ENCODE measurements around the gene TNFRSF9. TPM values are rescaled to one million over a fixed set of nuclear protein-coding genes. Genes with fewer than 3 reads are reported as not detected.

The TNFRSF9 gene
- total RNA-seq, 1 experiment from 2014 or later: 0.23 TPM

DNA sequence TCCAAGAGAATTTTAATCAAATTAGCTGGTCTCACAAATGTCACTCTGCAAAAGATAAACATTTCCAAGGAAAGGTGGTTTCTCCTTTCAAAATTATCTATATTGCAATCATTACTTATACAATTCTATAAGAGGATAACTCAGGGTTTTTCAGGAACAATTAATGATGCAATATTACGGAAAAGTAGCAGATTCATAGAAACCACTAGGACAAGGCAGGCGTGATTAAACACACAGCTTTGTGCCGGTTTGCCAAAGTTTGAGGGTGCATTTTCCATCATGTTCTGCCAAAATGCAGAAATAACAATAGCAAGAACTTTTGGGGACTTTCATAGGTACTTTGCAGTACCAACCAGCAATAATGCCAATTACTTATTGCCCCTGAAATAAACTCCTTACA is 605 bp downstream of the TNFRSF9 start:
- intact Hi-C loops (cut with micrococcal nuclease; ENCODE audit: unreplicated experiment) (no loop called here), in situ Hi-C loops (cut with HindIII; ENCODE audit: low pct_unique_long_range_greater_than_20kb, low sequenced_read_pairs) (no loop called here)
- Histone ChIP-seq H3K4me3 (ENCODE audit: low read depth in 2 of 2, low read length in 2 of 2) (no peak overlapping the region), H3K4me1 (ENCODE audit: control insufficient read depth, insufficient read depth, low read length) (0 out of 2 replicates have a peak, but pooled peaks cover 3% of the 10 kb centered on the region), H3K36me3 (ENCODE audit: control insufficient read depth, insufficient read depth, low read length) (no peaks in the 10 kb centered on the region), H3K27me3 (ENCODE audit: control insufficient read depth, insufficient read depth, low read length) (peaks cover 5% of the 10 kb centered on the region), H3K27ac (ENCODE audit: low read length) (no peak overlapping the region), H3K9me3 (ENCODE audit: control insufficient read depth, insufficient read depth, low read depth, low read length) (no peaks in the 10 kb centered on the region)
- ChIA-PET POLR2A (interaction anchor here (1.1 kb wide), 1 partner anchor 17 kb away, joined by 8 read pairs; no protein-coding TSS in a partner anchor), CTCF (no interaction called here)
- DNase-seq (ENCODE audit: low read depth, low spot score) (no peak), ATAC-seq (no peak)
- no TSS peak for BruUV-seq (replicated peaks)
- TF ChIP-seq, protein P1, sequence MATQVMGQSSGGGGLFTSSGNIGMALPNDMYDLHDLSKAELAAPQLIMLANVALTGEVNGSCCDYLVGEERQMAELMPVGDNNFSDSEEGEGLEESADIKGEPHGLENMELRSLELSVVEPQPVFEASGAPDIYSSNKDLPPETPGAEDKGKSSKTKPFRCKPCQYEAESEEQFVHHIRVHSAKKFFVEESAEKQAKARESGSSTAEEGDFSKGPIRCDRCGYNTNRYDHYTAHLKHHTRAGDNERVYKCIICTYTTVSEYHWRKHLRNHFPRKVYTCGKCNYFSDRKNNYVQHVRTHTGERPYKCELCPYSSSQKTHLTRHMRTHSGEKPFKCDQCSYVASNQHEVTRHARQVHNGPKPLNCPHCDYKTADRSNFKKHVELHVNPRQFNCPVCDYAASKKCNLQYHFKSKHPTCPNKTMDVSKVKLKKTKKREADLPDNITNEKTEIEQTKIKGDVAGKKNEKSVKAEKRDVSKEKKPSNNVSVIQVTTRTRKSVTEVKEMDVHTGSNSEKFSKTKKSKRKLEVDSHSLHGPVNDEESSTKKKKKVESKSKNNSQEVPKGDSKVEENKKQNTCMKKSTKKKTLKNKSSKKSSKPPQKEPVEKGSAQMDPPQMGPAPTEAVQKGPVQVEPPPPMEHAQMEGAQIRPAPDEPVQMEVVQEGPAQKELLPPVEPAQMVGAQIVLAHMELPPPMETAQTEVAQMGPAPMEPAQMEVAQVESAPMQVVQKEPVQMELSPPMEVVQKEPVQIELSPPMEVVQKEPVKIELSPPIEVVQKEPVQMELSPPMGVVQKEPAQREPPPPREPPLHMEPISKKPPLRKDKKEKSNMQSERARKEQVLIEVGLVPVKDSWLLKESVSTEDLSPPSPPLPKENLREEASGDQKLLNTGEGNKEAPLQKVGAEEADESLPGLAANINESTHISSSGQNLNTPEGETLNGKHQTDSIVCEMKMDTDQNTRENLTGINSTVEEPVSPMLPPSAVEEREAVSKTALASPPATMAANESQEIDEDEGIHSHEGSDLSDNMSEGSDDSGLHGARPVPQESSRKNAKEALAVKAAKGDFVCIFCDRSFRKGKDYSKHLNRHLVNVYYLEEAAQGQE (IDR thresholded peaks at IDR 0.05; ENCODE audit: insufficient read depth in 1 of 2, low read depth in 2 of 2, low read length in 1 of 2): no peak
- TF ChIP-seq CTCF (IDR thresholded peaks at IDR 0.05) (no peak), TCF7L2 (IDR thresholded peaks at IDR 0.05; ENCODE audit: low read depth, low read length) (no peak), SIN3A (IDR thresholded peaks at IDR 0.05; ENCODE audit: borderline replicate concordance, insufficient read depth, low read depth, low read length) (no peak), POLR2AphosphoS5 (IDR thresholded peaks at IDR 0.05; ENCODE audit: low read depth, low read length) (no peak)

- POLR2A ChIA-PET: interaction anchor here (0.6 kb wide), 1 partner anchor 25 kb away, joined by 4 read pairs; no protein-coding TSS in a partner anchor
- no TSS peak for BruUV-seq (replicated peaks)
- TF ChIP-seq TCF7L2 (IDR thresholded peaks at IDR 0.05; ENCODE audit: low read depth, low read length) (no peak), SIN3A (IDR thresholded peaks at IDR 0.05; ENCODE audit: borderline replicate concordance, insufficient read depth, low read depth, low read length) (no peak), CTCF (IDR thresholded peaks at IDR 0.05) (no peak)
- no peak for ATAC-seq
- intact Hi-C loops (cut with micrococcal nuclease; ENCODE audit: unreplicated experiment): no loop called here
- Histone ChIP-seq H3K4me1 (ENCODE audit: control insufficient read depth, insufficient read depth, low read length) (0 out of 2 replicates have a peak, but pooled peaks cover 3% of the 10 kb centered on the region), H3K4me3 (ENCODE audit: low read depth in 2 of 2, low read length in 2 of 2) (no peak overlapping the region), H3K27me3 (ENCODE audit: control insufficient read depth, insufficient read depth, low read length) (peaks cover 5% of the 10 kb centered on the region), H3K36me3 (ENCODE audit: control insufficient read depth, insufficient read depth, low read length) (no peaks in the 10 kb centered on the region), H3K27ac (ENCODE audit: low read length) (no peak overlapping the region), H3K9me3 (ENCODE audit: control insufficient read depth, insufficient read depth, low read depth, low read length) (no peaks in the 10 kb centered on the region)
- in situ Hi-C loops (cut with HindIII; ENCODE audit: low pct_unique_long_range_greater_than_20kb, low sequenced_read_pairs): no loop called here
- DNase-seq (ENCODE audit: low read depth, low spot score): no peak
- CTCF ChIA-PET: interaction anchor here (0.6 kb wide), 1 partner anchor 10 kb away, joined by 3 read pairs; no protein-coding TSS in a partner anchor
Measured at GRCh38 chr1:7938070-7938469, 2.6 kb downstream of the TNFRSF9 start.

Measured in Panc1 (cell line).